ENCODE results near the gene RAVER2. TPM values are rescaled to one million over a fixed set of nuclear protein-coding genes. Genes with fewer than 3 reads are reported as not detected.

The RAVER2 gene
- total RNA-seq, 1 experiment from 2014 or later: 11.4 TPM

- BruUV-seq (replicated peaks): no TSS peak
Measured at GRCh38 chr1:64748706-64749105, 3.8 kb downstream of the RAVER2 start.

GRCh38 chr1:64750092-64750491 is 5.2 kb downstream of the RAVER2 start:
- no TSS peak for BruUV-seq (replicated peaks)
- no peak overlapping the region for H2AFZ ChIP-seq (ENCODE audit: low read length)
- TF ChIP-seq EZH2 (IDR thresholded peaks at IDR 0.05; ENCODE audit: low read length, unreplicated experiment) (no peak), EZH2phosphoT487 (IDR thresholded peaks at IDR 0.05; ENCODE audit: borderline replicate concordance, low read length) (no peak), CTCF (conservative IDR thresholded peaks at IDR 0.05; ENCODE audit: low read depth, low read length) (no peak)
- H3K4me3 ChIP-seq (ENCODE audit: low read length): no peak overlapping the region
- no peaks in the 10 kb centered on the region for H3K9me3 ChIP-seq (ENCODE audit: low read length)
- H3K4me2 ChIP-seq (ENCODE audit: low read length): no peak overlapping the region
- no peaks in the 10 kb centered on the region for H4K20me1 ChIP-seq (ENCODE audit: low read length)
- DNase-seq: no peak
- no peak overlapping the region for H3K9ac ChIP-seq (ENCODE audit: low read length)
- H3K79me2 ChIP-seq (ENCODE audit: low read length): peaks cover 62% of the 10 kb centered on the region
- intact Hi-C loops (cut with micrococcal nuclease): no loop called here
- ChIA-PET CTCF (no interaction called here), POLR2A (ENCODE audit: unreplicated experiment) (no interaction called here)
- no peak overlapping the region for H3K27ac ChIP-seq (ENCODE audit: low read length)
- H3K9me2 ChIP-seq (replicated peaks; ENCODE audit: low read length): no peaks in the 10 kb centered on the region
- no peaks in the 10 kb centered on the region for H3K36me3 ChIP-seq (ENCODE audit: low read depth, low read length)
- H3K27me3 ChIP-seq (ENCODE audit: low read length): no peaks in the 10 kb centered on the region
- no peak for ATAC-seq
- peaks cover 9% of the 10 kb centered on the region for H3K4me1 ChIP-seq (ENCODE audit: insufficient read depth, low read length)
- H3F3A ChIP-seq (ENCODE audit: low read length, unreplicated experiment): no peaks in the 10 kb centered on the region

More at GRCh38 chr1:64748706-64749105, 3.8 kb downstream of the RAVER2 start:
- H3F3A ChIP-seq (ENCODE audit: low read length, unreplicated experiment): no peaks in the 10 kb centered on the region
- H4K20me1 ChIP-seq (ENCODE audit: low read length): no peaks in the 10 kb centered on the region
- H3K9ac ChIP-seq (ENCODE audit: low read length): no peak overlapping the region
- H3K36me3 ChIP-seq (ENCODE audit: low read depth, low read length): no peaks in the 10 kb centered on the region
- ChIA-PET POLR2A (ENCODE audit: unreplicated experiment) (interaction anchor here (0.6 to 0.7 kb wide), 2 partner anchors 56 to 149 kb away, joined by 3 to 4 read pairs; no protein-coding TSS in a partner anchor), CTCF (no interaction called here)
- no peak overlapping the region for H3K4me2 ChIP-seq (ENCODE audit: low read length)
- H3K9me2 ChIP-seq (replicated peaks; ENCODE audit: low read length): no peaks in the 10 kb centered on the region
- H3K4me1 ChIP-seq (ENCODE audit: insufficient read depth, low read length): peaks cover 15% of the 10 kb centered on the region
- no peak overlapping the region for H3K4me3 ChIP-seq (ENCODE audit: low read length)
- DNase-seq (no peak), ATAC-seq (no peak)
- H3K27ac ChIP-seq (ENCODE audit: low read length): no peak overlapping the region
- intact Hi-C loops (cut with micrococcal nuclease): loop anchor here (10.0 kb wide), 1 partner anchor 676 kb away; the partner anchor contains the start of genes LEPR and LEPROT
- TF ChIP-seq EZH2phosphoT487 (IDR thresholded peaks at IDR 0.05; ENCODE audit: borderline replicate concordance, low read length) (no peak), EZH2 (IDR thresholded peaks at IDR 0.05; ENCODE audit: low read length, unreplicated experiment) (no peak), CTCF (conservative IDR thresholded peaks at IDR 0.05; ENCODE audit: low read depth, low read length) (no peak)
- no peak overlapping the region for H2AFZ ChIP-seq (ENCODE audit: low read length)
- peaks cover 54% of the 10 kb centered on the region for H3K79me2 ChIP-seq (ENCODE audit: low read length)
- H3K9me3 ChIP-seq (ENCODE audit: low read length): no peaks in the 10 kb centered on the region
- H3K27me3 ChIP-seq (ENCODE audit: low read length): no peaks in the 10 kb centered on the region

GRCh38 chr1:64750875-64751274 is 6.0 kb downstream of the RAVER2 start:
- Histone ChIP-seq H3K27me3 (ENCODE audit: low read length) (no peaks in the 10 kb centered on the region), H3K9me3 (ENCODE audit: low read length) (no peaks in the 10 kb centered on the region), H3K4me2 (ENCODE audit: low read length) (no peak overlapping the region), H3K4me1 (ENCODE audit: insufficient read depth, low read length) (peaks cover 9% of the 10 kb centered on the region), H3K36me3 (ENCODE audit: low read depth, low read length) (no peaks in the 10 kb centered on the region), H3K4me3 (ENCODE audit: low read length) (no peak overlapping the region), H2AFZ (ENCODE audit: low read length) (no peak overlapping the region), H3K27ac (ENCODE audit: low read length) (no peak overlapping the region), H3K9ac (ENCODE audit: low read length) (no peak overlapping the region), H3K79me2 (ENCODE audit: low read length) (peaks cover 56% of the 10 kb centered on the region), H4K20me1 (ENCODE audit: low read length) (no peaks in the 10 kb centered on the region), H3F3A (ENCODE audit: low read length, unreplicated experiment) (no peaks in the 10 kb centered on the region), H3K9me2 (replicated peaks; ENCODE audit: low read length) (no peaks in the 10 kb centered on the region)
- ChIA-PET CTCF (no interaction called here), POLR2A (ENCODE audit: unreplicated experiment) (no interaction called here)
- ATAC-seq (no peak), DNase-seq (no peak)
- intact Hi-C loops (cut with micrococcal nuclease): no loop called here
- no peak for TF ChIP-seq EZH2 (IDR thresholded peaks at IDR 0.05; ENCODE audit: low read length, unreplicated experiment)
- TF ChIP-seq CTCF (conservative IDR thresholded peaks at IDR 0.05; ENCODE audit: low read depth, low read length): no peak
- TF ChIP-seq EZH2phosphoT487 (IDR thresholded peaks at IDR 0.05; ENCODE audit: borderline replicate concordance, low read length): no peak
- no TSS peak for BruUV-seq (replicated peaks)
